ENCODE results near the gene PBXIP1.
A peak's percentile ranks its signal among the peaks of the same experiment; 100 is the strongest.
"Not testable (repeated sequence)": the region's sequence is repeated elsewhere in the genome, so short reads cannot be mapped to it uniquely, and the experiment has no call there.

PBXIP1 gene

DNA sequence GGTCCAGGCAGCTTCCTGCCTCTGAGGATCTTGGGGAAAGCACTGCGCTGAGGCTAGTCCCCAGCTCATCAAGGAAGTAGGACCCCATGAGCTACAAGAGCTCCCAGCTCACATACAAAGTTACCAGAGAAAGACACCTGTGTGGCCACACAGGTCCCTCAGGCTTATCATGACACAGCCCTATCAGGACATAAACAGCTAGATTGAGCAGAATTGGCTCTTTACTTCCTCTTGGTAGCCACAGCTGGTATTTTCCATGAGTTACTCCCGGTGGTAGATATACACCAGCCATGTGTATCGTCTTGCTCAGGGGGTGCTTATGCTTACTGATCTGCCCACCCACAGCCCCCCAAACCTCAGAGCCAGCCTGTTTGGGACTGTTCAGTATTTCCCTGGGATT is 38.7 kb upstream of the PBXIP1 start:
- DNase-seq, result no peak

DNA sequence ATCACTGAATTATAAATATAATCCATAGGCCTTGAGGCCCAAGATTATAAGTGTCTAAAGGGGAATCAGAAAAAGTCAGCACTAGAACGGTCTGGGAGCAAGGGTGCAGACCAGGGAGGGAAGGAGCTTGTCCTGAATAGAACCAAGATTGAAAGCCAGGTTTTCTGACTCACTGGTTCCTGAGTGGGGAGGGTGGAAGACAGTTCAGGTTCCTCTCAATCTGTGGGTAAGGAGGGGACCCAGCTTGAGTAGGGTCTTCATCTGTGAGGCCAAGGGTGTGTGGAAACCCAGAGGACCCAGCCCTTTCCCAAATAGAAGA is 38.3 kb upstream of the PBXIP1 start:
- no peak for DNase-seq

DNA sequence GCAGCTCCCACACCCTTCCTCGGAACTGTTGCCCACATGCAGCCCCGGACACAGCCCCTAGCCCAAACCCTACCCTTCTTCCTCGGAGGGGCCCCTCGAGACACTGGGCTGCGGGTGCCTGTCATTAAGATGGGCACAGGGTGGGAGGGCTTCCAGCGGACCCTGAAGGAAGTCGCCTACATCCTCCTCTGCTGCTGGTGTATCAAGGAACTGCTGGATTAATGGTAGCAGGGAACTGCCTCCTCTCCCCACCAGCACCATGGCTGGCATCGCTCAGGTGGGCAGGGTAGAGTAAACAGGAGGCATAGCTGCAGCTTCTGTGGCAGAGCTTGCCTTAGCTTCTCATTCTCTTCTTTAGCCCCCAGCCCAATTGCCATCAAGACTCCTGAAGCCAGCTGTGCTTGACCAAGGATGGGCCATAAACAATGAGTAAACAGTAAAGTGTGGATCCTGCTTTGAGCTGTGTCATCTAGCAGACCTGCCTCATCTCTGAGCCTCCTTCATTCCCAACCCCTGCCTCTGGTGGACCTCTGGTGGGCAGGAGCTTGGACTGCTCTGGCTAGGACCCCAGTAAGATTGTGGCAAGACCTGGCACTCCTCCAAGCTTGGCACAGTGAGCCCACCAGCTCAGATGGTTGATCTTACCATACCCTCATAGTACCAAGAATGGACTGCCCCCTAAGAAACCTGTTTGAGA is 37.8 kb upstream of the PBXIP1 start, which contains the start of gene LENEP:
LENEP (plus strand) TSS at position 15 of the 697 bp plus-strand sequence; CDS start at position 37, 22 bp downstream.
- no peak for DNase-seq

DNA sequence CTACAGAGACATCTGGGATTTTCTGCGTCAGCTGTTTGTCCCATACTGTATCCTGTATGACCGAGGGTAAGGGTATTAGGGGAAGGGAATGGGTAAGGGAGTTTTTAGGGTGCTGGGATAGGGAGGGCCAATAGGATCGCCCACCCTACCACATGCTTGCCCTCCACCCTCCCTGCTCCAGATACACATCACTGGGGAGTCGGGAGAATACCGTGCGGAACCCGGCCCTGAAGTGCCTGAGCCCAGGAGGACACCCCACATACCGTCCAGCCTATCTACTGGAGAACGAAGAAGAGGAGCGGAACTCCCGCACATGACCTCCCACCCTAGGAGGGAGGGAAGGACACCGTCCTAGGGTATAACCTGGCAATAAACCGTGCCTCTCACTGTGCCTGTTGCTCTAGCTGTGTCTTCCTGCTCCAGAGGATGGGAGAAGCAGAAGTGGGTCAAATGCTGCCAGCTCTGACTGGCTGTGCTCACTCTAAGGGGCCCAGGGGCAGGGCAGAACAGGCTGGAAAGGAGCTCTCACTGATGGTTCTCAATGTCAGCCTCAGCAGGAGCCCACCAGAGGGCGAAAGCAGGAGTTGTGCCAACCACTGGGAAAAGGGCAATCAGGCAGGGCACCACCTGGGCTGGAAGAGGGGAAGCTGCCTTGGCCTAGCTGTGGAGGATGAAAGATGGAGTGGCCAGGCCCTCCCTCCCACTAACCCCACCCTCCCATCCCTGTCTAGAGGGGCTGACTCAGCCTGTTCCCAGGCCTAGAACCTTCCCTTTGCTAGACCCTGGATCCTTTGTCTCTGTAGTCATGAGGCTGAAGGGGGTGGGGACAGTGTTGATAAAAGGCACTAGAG is 37.0 kb upstream of the PBXIP1 start:
- DNase-seq, result no peak

DNA sequence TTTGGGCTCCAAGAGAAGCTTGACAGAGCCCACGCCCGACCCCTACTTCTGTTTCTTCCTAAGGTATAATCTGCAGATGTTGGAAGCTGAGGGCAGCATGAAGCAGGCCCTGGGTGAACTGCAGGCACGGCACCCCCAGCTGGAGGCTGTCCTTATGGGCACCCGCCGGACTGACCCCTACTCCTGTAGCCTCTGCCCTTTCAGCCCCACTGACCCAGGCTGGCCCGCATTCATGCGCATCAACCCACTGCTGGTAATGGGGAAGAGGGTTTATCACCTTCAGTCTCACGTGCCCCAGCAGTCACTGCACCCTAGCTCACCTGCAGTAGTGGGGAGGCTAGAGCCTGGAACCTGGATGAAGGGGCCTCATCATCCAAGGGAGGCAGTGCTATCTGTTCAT is 34.4 kb upstream of the PBXIP1 start:
- no peak for DNase-seq

DNA sequence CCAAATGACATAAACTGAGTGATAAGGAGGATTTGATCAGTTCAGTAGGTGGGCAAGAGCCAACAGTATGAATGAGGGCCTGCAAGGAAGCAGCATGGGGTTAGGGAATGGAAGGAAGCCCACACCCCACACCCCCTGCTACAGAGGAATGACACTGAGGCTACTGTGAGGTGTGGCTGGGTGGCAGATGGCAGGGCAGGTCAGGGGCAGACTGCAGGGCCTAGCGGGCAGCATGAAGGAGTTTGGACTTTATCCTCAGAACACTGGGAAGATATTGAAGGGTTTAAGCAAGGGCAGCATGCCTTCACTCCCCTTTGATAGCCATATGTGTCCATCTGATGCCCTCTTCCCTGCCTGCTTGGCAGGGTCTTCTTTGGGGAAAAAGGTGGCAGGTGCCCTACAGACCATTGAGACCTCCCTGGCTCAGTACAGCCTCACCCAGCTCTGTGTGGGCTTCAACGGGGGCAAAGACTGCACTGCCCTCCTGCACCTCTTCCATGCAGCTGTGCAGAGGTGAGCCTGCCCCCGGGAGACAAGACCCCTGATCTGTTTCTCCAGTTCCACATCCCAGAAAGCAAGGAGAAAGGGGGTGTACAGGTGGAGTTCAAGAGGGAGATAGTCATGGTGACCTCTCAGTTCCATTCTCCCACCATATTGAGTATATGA is 33.4 kb upstream of the PBXIP1 start:
- no peak for DNase-seq

DNA sequence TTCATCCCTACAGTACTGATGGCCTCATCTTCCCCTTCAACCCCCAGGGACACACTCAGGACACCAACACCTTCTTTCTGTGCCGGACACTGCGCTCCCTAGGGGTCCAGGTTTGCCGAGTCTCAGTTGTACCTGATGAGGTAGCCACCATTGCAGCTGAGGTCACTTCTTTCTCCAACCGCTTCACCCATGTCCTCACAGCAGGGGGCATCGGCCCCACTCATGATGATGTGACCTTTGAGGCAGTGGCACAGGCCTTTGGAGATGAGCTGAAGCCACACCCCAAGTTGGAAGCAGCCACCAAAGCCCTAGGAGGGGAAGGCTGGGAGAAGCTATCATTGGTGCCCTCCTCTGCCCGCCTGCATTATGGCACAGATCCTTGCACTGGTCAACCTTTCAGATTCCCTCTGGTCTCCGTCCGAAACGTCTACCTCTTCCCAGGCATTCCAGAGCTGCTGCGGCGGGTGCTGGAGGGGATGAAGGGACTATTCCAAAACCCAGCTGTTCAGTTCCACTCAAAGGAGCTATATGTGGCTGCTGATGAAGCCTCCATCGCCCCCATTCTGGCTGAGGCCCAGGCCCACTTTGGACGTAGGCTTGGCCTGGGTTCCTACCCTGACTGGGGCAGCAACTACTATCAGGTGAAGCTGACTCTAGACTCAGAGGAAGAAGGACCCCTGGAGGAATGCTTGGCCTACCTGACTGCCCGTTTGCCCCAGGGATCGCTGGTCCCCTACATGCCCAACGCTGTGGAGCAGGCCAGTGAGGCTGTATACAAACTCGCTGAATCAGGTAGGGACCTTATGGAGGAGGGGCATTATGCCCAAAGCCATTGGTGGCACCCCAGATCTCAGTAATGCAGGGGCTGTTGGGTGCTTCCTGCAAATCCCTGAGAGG is 32.4 kb upstream of the PBXIP1 start:
- no peak for DNase-seq

DNA sequence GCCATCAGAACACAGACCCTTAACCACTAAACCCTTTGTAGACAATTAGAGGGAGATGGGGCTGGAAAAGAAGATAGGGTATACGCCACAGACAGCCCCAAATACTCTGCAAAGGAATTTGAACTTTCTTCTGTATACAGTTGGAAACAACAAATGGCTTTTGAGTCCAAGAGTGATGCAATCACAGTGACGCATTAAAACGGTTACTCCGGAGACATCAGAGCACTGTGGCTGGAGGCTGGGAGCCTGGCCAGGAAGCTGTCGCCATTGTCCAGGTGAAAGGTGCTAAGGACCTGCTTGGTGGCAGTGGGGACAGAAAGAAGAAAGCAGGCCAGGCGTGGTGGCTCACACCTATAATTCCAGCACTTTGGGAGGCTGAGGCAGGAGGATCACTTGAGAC is 31.4 kb upstream of the PBXIP1 start:
- no peak for DNase-seq

DNA sequence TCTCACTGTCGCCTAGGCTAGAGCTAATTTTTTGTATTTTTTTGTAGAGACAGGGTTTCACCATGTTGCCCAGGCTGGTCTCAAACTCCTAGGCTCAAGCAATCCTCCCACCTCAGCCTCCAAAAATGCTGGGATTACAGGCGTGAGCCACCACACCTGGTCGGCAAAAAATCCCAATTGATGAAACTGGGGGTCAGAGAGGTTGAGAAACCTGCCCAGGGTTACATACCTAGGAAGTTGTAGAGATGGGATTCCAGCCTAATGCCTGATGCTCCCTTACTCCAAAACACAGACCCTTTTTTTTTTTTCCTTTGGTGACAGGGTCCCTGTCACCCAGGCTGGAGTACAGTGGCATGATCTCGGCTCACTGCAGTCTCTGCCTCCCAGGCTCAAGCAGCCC is 30.8 kb upstream of the PBXIP1 start:
- not testable (repeated sequence) for DNase-seq

DNA sequence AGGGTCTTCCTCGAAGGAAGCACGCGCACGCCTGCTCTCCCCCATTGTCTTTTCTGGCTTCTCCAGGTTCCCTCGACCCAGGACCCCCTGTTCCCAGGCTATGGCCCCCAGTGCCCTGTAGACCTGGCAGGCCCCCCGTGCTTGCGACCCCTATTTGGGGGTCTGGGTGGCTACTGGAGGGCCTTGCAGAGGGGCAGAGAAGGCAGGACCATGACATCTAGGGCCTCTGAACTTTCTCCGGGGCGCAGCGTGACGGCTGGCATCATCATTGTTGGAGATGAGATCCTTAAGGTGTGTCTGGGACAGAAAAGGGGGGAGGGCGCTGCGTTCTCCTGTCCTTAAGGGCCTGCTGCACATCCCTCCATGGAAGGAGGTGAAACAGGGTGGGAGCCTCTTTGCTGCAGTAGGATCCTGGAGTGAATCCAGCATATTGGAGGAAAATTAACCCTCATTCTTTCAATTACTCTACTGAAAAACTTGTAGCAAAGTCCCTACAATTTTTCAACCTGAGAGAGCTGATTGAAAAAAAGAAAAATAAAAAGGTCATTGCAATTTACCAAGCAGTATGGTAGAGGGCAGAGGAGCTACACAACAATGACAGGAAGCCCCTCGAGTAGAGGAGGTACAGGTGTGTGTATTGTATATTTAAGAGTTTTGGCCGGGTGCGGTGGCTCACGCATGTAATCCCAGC is 28.0 kb upstream of the PBXIP1 start:
- DNase-seq, result no peak

DNA sequence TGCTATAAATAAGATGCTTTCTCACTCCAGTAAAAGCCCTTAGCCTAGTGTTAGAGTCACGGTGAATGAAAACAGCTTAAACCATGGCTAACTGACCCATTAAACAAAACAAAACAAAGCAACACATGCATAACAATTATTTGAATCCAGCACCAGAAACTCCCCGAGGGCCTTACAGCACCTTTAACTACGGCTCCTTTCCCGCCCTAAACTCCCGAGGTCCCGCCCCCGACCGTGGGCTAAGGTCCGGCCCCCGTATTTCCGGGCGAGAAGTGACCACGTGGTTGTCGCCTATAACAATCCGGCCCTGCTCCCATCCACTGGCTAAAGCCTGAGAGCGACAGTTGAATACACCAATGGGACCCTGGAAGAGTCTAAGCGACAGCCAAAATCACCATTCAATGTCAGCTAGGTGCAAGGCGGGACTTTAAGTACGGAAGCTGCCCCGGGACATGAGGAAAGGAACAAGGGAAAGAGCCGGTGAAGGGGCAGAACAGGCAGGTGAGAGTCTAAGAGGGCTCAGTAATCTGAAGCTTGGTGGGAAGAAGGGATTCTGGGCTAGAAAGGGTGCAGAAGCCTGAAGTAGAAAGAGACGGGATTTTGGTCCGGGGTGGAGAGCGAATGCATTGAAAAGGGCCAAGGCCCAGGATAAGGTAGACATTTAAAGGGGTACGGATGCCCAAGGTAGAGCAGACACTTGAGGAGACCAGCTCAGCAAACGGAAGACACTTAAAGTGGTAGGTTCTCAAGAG is 27.2 kb upstream of the PBXIP1 start, which contains the start of gene FLAD1:
FLAD1 (plus strand) TSS at position 448 of the 752 bp plus-strand sequence. CDS start 351 bp downstream, outside the sequence.
- DNase-seq, result peak; percentile 94

DNA sequence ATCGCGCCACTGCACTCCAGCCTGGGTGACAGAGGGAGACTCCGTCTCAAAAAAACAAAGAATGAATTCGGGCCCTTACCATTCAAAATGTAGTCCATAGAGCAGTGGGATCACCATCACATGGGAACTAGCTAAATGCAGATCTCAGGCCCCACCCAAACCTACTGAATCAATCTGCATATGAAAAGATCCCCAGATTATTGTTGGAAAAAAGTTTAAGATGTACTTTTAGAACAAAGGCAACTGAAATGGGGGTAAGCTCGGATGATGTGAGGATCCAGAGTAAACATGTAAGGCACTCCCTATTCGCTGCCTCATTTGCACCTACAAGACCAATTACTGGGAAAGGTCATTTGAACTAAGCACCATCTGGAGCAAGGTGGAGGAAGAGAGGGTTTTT is 26.4 kb upstream of the PBXIP1 start:
- no peak for DNase-seq

DNA sequence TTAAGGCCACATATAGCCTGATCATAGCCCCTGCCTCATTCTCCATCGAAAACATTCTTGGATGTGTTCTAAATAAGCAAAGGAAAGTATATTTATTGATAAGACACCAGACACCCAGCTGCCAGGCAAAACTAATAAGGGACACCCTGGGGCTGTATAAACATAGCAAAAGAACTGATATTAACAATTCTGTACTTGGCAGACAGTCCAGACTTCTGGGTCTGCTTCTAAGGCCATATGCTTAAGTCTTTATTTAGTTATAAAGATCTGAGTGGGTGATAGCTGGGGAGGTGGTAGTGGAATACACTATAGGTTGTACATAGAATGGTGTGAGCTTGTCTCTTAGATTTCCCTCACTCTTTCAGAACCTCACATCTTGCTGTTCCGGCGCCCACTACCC is 22.5 kb upstream of the PBXIP1 start:
- no peak for DNase-seq

DNA sequence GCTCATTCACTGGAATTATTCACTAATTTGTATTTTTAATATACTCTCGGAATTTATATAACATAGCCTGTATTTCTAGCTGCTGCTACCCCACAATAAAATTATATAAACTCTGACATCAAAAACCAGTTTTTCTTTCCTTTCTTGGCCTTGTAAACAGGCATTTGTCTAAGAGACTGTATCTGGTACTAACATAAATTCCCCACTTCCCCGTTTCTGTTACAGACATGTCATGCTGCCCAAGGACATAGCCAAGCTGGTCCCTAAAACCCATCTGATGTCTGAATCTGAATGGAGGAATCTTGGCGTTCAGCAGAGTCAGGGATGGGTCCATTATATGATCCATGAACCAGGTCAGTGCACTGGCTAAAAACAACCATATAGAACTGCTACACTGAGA is 21.9 kb upstream of the PBXIP1 start:
- DNase-seq, result not testable (repeated sequence)

DNA sequence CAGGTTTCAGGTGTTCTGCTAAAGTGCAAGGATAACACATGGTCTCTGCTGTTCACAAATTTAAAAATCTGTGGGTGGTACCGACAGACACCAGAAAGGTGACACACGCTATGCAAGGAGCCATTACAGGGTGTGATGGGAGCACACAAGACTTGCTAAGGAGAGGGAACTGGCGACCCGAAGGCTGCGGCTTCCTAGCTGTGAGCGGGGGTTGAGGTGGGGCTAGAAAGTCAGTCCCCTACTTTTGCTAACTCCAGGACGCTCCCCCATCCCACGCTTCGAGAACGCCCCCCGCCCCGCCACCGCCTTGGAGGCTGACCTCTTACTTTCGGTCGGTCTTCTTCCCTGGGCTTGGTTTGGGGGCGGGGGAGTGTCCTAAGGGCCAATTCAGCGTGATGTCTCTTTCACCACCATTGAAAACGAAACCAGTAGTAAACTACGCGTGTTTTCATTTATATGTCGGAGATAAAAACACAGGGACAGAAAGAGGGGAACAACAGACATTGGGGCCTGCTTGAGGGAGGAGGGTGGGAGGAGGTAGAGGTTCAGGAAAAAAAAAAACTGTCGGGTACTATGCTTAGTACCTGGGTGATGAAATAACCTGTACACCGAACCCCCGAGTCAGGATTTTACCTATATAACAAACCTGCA is 19.6 kb upstream of the PBXIP1 start:
- no peak for DNase-seq

DNA sequence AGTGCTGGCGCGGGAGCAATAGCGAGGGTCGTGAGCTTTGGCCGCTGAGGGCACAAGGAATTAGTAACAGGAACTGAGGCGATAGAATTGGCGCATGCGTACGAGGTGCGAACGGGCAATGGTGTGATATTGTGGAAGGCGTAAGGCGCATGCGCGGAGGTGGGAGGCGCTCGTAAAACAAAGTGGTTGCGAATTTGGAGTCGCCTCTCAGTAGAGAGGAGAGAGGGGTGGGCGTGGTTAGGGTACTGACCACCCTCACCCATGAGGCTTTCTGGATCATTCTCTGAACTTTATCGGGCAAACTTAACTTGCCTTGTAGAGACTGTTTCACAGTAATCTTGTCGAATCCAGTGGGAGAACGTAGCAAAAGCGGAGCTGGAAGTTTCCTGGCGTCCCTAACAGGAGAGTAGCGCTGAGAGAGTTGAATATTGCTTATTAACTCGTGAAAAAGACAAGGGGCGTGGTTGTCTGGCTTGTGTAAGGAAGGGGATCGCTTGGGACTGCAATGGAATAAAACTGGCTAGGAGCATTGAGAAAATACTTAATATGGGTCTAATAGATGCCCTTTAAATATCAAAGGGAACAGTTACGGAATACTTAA is 19.0 kb upstream of the PBXIP1 start:
- DNase-seq, result peak; percentile 93

DNA sequence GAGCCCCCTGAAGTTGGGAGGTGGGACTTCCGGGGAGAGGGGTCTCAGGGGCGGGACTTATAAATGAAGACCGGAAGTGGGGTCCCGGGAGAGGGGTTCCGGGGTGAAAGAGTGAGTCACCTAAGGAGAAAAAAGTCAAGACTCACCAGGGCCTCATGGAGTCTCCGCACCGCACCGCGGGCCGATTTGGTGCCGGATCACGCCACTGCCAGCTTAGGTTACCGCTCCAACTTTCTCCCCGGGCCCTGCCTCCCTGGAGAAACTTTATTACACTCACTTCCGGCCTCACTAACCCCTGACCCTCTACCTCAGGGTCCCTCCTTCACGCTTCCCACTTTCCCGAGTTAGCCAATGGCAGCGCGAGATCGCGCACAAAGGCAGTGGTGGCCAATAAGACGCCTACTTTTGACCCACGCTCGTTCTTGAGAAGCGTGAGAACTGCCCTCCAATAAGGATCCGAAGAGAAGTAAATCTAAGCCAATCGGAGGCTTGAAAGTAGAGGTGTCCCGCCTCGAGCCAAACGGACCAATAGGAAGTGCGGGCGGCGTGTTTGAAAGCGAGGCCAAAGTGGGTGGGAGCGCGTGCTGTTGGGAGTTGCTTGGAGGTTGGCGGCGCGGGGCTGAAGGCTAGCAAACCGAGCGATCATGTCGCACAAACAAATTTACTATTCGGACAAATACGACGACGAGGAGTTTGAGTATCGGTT is 18.4 kb upstream of the PBXIP1 start, which contains the start of gene CKS1B:
CKS1B (plus strand) TSS at position 580 of the 706 bp plus-strand sequence; CDS start at position 645, 65 bp downstream.
- peak; percentile 96 for DNase-seq

DNA sequence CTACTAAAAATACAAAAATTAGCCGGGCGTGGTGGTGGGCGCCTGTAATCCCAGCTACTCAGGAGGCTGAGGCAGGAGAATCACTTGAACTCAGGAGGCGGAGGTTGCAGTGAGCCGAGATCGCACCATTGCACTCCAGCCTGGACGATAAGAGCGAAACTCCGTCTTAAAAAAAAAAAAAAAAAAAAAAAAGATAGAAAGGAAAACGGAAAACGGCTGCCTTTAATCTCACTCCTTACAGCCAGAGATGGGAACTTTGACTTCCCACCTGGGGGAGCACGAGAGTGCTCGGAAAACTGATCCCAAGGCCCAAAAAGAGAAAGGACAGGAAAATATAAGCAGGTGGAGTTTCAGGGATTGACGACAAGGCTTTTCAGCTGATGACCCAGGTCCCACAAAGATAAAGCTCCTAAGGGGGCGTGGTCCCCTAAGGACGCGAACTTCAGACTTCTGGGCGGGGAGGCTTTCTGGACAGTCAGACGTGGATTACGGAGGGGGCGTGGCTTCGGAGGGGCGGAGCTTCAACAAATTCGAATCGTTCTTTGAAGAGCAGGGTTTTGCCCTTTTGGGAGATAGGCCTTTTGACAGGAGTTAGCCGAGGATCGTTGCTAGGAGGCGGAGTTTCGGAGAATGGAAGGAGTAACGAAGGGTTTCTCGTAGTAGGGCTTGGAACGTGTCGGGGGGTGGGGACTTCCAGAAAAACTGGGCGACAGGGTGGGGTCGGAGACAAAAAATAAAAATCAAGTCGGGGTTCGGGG is 17.6 kb upstream of the PBXIP1 start:
- DNase-seq, result peak; percentile 92
